NB4 (cell line): ENCODE measurements around the gene LONRF2.
"Not testable (repeated sequence)": the region's sequence is repeated elsewhere in the genome, so short reads cannot be mapped to it uniquely, and the experiment has no call there.

Experiments
- DNase-seq: peaks from one replicate; pipeline ENCODE4 v3.0.0; 2010; ENCODE audit warnings: low read depth
- H3K4me3 ChIP-seq: one replicate; pipeline ENCODE4 v1.5.1; 2011; ENCODE audit warnings: mild to moderate bottlenecking, low read depth, low read length, moderate library complexity
- CTCF ChIP-seq: IDR thresholded peaks from one replicate; pipeline ENCODE4 v1.5.1; 2012; ENCODE audit warnings: low read depth, low read length
- MAX ChIP-seq: IDR thresholded peaks from 2 replicates; pipeline ENCODE4 v1.6.1; 2011; ENCODE audit warnings: low read depth, low read length
- MYC ChIP-seq: IDR thresholded peaks from 2 replicates; pipeline ENCODE4 v1.6.1; 2011; ENCODE audit warnings: low read depth, low read length
- POLR2A ChIP-seq: IDR thresholded peaks from 2 replicates; pipeline ENCODE4 v1.6.1; 2011; ENCODE audit warnings: mild to moderate bottlenecking; ENCODE audit not compliant: insufficient read length; ENCODE audit errors: extremely low read depth

LONRF2 gene

GRCh38 chr2:100350661-100351185 lies 28.4 kb upstream of the LONRF2 start:
- no peak overlapping the region for H3K4me3 ChIP-seq
- DNase-seq, result no peak
- no peak for TF ChIP-seq POLR2A
- no peak for TF ChIP-seq MAX
- TF ChIP-seq MYC, result no peak
- TF ChIP-seq CTCF, result no peak

GRCh38 chr2:100345144-100345543 lies 22.8 kb upstream of the LONRF2 start:
- not testable (repeated sequence) for H3K4me3 ChIP-seq, DNase-seq

GRCh38 chr2:100344433-100344832 lies 22.1 kb upstream of the LONRF2 start:
- no peak for TF ChIP-seq CTCF
- no peak for TF ChIP-seq MYC
- no peak for TF ChIP-seq POLR2A
- no peak for TF ChIP-seq MAX
- H3K4me3 ChIP-seq, result no peak overlapping the region
- no peak for DNase-seq

- not testable (repeated sequence) for H3K4me3 ChIP-seq, DNase-seq
Observed at GRCh38 chr2:100342466-100342865, 20.2 kb upstream of the LONRF2 start.

GRCh38 chr2:100339823-100340222 lies 17.5 kb upstream of the LONRF2 start:
- no peak for DNase-seq
- H3K4me3 ChIP-seq, result no peak overlapping the region
- TF ChIP-seq CTCF, result no peak
- TF ChIP-seq MAX, result no peak
- TF ChIP-seq POLR2A, result no peak
- no peak for TF ChIP-seq MYC

- no peak for DNase-seq
- H3K4me3 ChIP-seq, result no peak overlapping the region
- TF ChIP-seq MAX, result no peak
- TF ChIP-seq MYC, result no peak
- no peak for TF ChIP-seq CTCF
Observed at GRCh38 chr2:100334929-100335328, 12.6 kb upstream of the LONRF2 start.

- no peak overlapping the region for H3K4me3 ChIP-seq
- DNase-seq, result no peak
- TF ChIP-seq MYC, result no peak
- no peak for TF ChIP-seq MAX
- no peak for TF ChIP-seq CTCF
Observed at GRCh38 chr2:100327742-100328141, 5.4 kb upstream of the LONRF2 start.
